Smooth muscle cell of the pulmonary artery (primary cell): ENCODE measurements around the gene NRK. TPM values are rescaled to one million over a fixed set of nuclear protein-coding genes. Genes with fewer than 3 reads are reported as not detected.

Source experiments
- total RNA-seq: library from RNA; depleted of rRNA; stranded (reverse); fragments of >200 nt; gene quantifications from 2 replicates; pipeline ENCODE4 v1.2.3, GENCODE V29; 2014

Gene NRK, protein sequence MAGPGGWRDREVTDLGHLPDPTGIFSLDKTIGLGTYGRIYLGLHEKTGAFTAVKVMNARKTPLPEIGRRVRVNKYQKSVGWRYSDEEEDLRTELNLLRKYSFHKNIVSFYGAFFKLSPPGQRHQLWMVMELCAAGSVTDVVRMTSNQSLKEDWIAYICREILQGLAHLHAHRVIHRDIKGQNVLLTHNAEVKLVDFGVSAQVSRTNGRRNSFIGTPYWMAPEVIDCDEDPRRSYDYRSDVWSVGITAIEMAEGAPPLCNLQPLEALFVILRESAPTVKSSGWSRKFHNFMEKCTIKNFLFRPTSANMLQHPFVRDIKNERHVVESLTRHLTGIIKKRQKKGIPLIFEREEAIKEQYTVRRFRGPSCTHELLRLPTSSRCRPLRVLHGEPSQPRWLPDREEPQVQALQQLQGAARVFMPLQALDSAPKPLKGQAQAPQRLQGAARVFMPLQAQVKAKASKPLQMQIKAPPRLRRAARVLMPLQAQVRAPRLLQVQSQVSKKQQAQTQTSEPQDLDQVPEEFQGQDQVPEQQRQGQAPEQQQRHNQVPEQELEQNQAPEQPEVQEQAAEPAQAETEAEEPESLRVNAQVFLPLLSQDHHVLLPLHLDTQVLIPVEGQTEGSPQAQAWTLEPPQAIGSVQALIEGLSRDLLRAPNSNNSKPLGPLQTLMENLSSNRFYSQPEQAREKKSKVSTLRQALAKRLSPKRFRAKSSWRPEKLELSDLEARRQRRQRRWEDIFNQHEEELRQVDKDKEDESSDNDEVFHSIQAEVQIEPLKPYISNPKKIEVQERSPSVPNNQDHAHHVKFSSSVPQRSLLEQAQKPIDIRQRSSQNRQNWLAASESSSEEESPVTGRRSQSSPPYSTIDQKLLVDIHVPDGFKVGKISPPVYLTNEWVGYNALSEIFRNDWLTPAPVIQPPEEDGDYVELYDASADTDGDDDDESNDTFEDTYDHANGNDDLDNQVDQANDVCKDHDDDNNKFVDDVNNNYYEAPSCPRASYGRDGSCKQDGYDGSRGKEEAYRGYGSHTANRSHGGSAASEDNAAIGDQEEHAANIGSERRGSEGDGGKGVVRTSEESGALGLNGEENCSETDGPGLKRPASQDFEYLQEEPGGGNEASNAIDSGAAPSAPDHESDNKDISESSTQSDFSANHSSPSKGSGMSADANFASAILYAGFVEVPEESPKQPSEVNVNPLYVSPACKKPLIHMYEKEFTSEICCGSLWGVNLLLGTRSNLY (N-terminal part only)
- 0.26 and 1.1 TPM in 2 replicates for total RNA-seq

DNA sequence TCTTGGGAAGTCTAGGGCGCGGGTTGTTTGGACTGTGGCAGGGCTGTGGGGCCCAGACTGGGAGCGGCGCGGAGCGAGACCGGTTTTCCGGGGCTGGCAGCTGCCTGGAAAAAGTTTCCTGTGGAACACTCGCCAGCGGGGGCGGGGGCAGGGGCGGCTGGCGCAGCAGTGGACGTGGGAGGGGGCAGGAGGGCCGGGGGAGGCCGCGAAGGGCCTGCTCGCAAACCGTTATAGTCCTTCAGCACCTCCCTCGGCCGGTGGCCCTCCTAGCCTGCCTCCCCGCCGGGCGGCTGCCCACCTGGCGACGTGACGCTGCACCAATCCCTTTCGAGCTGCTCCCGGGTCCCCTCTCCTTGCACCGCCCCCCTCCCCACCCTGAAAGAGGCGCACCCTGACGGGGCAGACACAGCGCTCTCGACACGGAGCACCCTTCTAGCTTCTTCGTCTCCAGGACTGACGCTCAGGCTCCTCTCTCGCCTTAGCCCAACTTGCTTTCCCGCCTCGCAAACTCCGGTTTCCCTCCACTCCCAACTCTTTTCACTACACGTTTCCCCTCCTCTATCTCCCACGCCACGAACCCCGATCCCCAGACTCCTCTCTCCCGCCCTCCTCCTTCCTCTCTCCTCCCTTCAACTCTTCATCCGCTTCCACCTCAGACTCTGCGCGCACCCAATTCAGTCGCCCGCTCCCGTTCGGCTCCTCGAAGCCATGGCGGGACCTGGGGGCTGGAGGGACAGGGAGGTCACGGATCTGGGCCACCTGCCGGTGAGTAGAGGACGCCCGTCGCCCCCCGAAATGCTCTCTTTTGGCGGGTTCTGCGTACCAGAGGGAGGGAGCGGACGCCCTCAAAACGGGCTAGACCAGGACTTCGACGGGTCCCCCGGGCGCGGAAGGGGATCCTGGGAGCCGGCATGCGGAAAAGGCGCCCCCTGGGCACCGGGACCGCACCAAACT, at the start of gene NRK:
NRK (plus strand) TSS at position 402 of the 954 bp plus-strand sequence; CDS start at position 709, 307 bp downstream.

Other genes starting within 250 kb of the NRK start
- not detected in 2 replicates for gene SERPINA7, start 216.2 kb downstream of the NRK start, total RNA-seq